ENCODE data around the gene PAXX. TPM values are rescaled to one million over a fixed set of nuclear protein-coding genes. Genes with fewer than 3 reads are reported as not detected.
"Not testable (repeated sequence)": the region's sequence is repeated elsewhere in the genome, so short reads cannot be mapped to it uniquely, and the experiment has no call there.

PAXX gene
- total and polyA plus RNA-seq, 8 donors, result 11.9 to 206 (median 92.0) TPM

DNA sequence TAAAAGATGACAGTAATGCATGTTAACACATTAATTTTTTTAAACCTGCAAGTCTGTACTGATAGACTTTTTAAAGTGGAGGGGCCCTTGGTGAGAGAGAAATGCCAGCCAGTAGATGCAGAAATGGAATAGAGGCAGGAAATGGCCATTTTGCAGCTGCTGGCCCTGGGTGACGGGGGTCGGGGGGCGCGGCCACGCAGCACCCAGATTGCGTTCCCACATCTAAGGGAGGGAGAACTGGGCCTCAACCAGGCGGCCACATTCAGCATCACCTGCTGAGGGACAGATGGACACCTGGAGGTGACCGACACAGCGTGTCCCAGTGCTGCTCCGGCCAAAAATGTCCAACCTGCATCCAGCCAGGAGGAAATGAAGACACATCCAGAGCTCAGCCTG, 10.4 kb downstream of the PAXX start:
- no peak for DNase-seq
- TF ChIP-seq POLR2A (IDR thresholded peaks at IDR 0.05) (no peak), POLR2AphosphoS5 (IDR thresholded peaks at IDR 0.05) (no peak), EP300 (IDR thresholded peaks at IDR 0.05) (no peak)
- TF ChIP-seq, protein P1, sequence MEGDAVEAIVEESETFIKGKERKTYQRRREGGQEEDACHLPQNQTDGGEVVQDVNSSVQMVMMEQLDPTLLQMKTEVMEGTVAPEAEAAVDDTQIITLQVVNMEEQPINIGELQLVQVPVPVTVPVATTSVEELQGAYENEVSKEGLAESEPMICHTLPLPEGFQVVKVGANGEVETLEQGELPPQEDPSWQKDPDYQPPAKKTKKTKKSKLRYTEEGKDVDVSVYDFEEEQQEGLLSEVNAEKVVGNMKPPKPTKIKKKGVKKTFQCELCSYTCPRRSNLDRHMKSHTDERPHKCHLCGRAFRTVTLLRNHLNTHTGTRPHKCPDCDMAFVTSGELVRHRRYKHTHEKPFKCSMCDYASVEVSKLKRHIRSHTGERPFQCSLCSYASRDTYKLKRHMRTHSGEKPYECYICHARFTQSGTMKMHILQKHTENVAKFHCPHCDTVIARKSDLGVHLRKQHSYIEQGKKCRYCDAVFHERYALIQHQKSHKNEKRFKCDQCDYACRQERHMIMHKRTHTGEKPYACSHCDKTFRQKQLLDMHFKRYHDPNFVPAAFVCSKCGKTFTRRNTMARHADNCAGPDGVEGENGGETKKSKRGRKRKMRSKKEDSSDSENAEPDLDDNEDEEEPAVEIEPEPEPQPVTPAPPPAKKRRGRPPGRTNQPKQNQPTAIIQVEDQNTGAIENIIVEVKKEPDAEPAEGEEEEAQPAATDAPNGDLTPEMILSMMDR (IDR thresholded peaks at IDR 0.05), result no peak
- Histone ChIP-seq H3K27me3 (peaks cover 0 to 5% (median 0%) of the 10 kb centered on the region in 3 donors), H3K36me3 (peaks cover 0 to 3% (median under 1%) of the 10 kb centered on the region in 4 donors), H3K9me3 (no peaks in the 10 kb centered on the region), H3K4me3 (no peak overlapping the region), H3K4me1 (peaks cover 0 to 43% (median 10%) of the 10 kb centered on the region in 4 donors), H3K27ac (no peak overlapping the region)
- 83 to 95% (median 88%) methylated on average over 9 to 10 of the region's 10 CpGs for WGBS, 5 donors
- intact Hi-C loops (cut with DNase I; ENCODE audit: low total_unique reads), result no loop called here

DNA sequence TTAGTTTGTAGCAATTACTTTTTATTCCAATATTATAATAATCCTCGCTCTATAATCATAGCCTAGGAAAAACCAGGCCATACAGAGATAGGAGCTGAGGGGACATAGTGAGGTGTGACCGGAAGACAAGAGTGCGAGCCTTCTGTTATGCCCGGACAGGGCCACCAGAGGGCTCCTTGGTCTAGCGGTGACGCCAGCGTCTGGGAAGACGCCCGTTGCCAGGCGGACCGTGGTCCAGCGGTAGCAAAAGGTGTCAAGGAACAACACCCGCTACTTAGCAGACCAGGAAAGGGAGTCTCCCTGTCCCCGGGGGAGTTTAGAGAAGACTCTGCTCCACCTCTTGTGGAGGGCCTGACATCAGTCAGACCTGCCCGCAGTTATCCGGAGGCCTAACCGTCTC, 12.1 kb downstream of the PAXX start:
- H3K36me3 ChIP-seq, result peaks cover 0 to 18% (median 15%) of the 10 kb centered on the region in 4 donors
- peak in 1 of 2 donors; percentile 45 for DNase-seq
- H3K27ac ChIP-seq; H3K4me3 ChIP-seq; H3K27me3 ChIP-seq; intact Hi-C loops (cut with DNase I; ENCODE audit: low total_unique reads); H3K9me3 ChIP-seq: not testable (repeated sequence)
- TF ChIP-seq, protein P1 (IDR thresholded peaks at IDR 0.05), result peak in 4 of 7 experiments; percentile 18 to 46 (median 38)
- H3K4me1 ChIP-seq, result peaks cover 0 to 27% (median 8%) of the 10 kb centered on the region in 4 donors
- WGBS, 5 donors, result 36 to 50% (median 40%) methylated on average over 15 to 17 of the region's 17 CpGs

DNA sequence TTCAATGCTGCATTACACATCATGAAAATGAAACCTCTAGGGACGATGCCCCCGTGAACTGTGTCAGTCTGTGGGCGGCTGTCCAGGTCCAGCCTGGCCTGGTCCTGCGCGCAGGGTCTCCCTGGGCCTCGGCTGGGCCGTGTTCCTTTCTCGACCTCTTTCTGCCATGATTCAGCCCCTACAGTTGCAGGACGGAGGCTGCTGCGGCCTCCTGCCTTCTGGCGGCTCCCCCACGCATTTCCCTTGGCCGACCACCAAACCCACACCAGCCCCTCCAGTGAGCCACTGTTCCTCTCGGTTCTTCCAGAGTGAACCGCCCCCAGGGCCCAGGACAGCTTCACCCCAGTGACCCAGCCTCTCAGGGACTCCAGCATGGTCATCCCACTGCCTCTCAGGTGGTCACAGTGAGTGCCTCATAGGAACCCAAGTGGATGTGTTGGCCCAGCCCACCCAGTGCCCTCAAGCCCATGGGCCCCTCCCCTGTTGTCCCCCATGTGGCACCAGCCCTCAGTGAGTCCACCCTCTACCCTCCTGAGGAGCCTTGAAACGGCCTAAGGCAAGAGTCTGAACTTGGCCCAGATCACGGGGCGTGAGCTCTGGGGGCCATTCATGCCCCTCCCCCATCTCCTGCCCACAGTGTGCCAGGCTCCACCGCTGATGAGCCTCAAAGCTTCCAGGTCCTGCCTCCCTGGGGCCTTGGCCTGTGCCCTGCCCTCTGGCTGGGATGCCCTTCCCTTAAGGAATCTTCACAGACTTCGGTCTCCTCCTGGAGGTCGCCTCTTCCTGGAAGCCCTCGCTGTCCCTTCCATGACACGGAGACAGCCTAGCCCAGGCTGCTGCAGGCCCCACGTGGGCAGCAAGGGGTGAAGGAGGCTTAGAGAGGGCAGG, 14.1 kb downstream of the PAXX start:
- WGBS, 5 donors, result 68 to 76% (median 74%) methylated on average over 18 to 24 of the region's 24 CpGs
- Histone ChIP-seq H3K4me3 (no peak overlapping the region), H3K27ac (no peak overlapping the region), H3K36me3 (peaks cover 0 to 37% (median 34%) of the 10 kb centered on the region in 4 donors), H3K4me1 (peaks cover 0 to 11% (median 4%) of the 10 kb centered on the region in 4 donors), H3K27me3 (no peaks in the 10 kb centered on the region), H3K9me3 (no peaks in the 10 kb centered on the region)
- intact Hi-C loops (cut with DNase I; ENCODE audit: low total_unique reads), result no loop called here
- DNase-seq, result no peak
- TF ChIP-seq POLR2AphosphoS5 (IDR thresholded peaks at IDR 0.05), result no peak
- no peak for TF ChIP-seq POLR2A (IDR thresholded peaks at IDR 0.05)
- TF ChIP-seq, protein P1 (IDR thresholded peaks at IDR 0.05), result no peak
- TF ChIP-seq EP300 (IDR thresholded peaks at IDR 0.05), result no peak

DNA sequence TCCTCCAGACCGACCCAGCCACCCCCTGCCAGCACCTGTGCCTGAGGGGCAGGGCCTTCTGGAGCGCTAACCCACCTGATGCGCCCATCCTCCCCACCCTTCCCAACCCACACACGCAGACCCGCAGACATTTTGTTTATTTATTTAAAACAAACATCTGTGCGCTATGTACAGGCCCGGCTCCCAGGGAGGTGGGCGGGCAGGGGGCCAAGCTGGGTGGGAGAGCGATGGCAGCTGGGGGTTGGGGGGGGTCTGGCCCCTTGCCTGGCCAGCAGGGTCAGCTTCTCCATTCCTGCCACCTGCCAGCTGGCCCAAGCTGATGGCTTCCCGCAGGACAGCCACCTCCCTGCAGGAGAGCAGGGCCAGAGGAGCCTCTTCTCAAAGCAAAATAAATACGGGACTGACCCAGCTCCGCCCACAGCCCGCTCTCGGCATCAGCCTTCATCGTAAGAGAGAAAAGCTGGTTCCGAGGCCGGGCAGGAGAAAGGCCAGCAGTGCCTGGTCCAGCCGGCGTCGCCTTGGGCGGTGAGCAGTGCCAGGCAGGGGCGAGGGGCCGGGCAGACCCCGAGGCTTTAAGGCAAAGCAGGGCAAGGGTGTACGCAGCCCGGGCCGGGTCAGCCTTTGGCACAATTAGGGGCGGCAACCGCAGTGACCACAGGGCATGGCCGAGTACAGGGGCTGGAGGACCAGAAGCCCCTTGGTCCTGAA, 15.0 kb downstream of the PAXX start:
- intact Hi-C loops (cut with DNase I; ENCODE audit: low total_unique reads), result no loop called here
- TF ChIP-seq POLR2AphosphoS5 (IDR thresholded peaks at IDR 0.05) (no peak), EP300 (IDR thresholded peaks at IDR 0.05) (no peak), POLR2A (IDR thresholded peaks at IDR 0.05) (no peak)
- TF ChIP-seq, protein P1 (IDR thresholded peaks at IDR 0.05), result no peak
- Histone ChIP-seq H3K4me1 (peaks cover 0 to 10% (median 4%) of the 10 kb centered on the region in 4 donors), H3K27me3 (no peaks in the 10 kb centered on the region), H3K9me3 (no peaks in the 10 kb centered on the region), H3K4me3 (no peak overlapping the region), H3K36me3 (peaks cover 0 to 46% (median 43%) of the 10 kb centered on the region in 4 donors), H3K27ac (no peak overlapping the region)
- 59 to 65% (median 61%) methylated on average over 25 to 30 of the region's 30 CpGs for WGBS, 5 donors
- DNase-seq, result peak in 1 of 2 donors; percentile 53

All from stomach (tissue), 9 donors.